Activated CD4-positive, alpha-beta memory T cell treated with anti-CD3 and anti-CD28 coated beads for 36 hours (primary cell): ENCODE results near the gene IFFO2. TPM values are rescaled to one million over a fixed set of nuclear protein-coding genes. Genes with fewer than 3 reads are reported as not detected.

Source experiments
- CTCF ChIA-PET: fragments of 350-600 bp; sonication (Branson Sonifier 250); formaldehyde crosslinking; loops from one replicate; lab custom pipeline; 2021; ENCODE audit warnings: antibody characterized with exemption, inconsistent platforms; lab: Charles Lee
- POLR2A ChIA-PET: fragments of 350-600 bp; sonication (Branson Sonifier 250); formaldehyde crosslinking; loops from one replicate; lab custom pipeline; 2021; ENCODE audit warnings: antibody characterized with exemption; lab: Charles Lee
- DNase-seq: peaks from one replicate; pipeline ENCODE4 v3.0.0-alpha.2; 2020
- H3K27ac Mint-ChIP-seq: one replicate; pipeline ENCODE4 v1.8.0; 2021; ENCODE audit warnings: mixed read lengths
- H3K27me3 Mint-ChIP-seq: one replicate; pipeline ENCODE4 v1.8.0; 2021; ENCODE audit warnings: mixed read lengths
- H3K36me3 Mint-ChIP-seq: one replicate; pipeline ENCODE4 v1.8.0; 2021; ENCODE audit warnings: mixed read lengths
- H3K4me1 Mint-ChIP-seq: one replicate; pipeline ENCODE4 v1.8.0; 2021; ENCODE audit warnings: low read depth, mixed read lengths
- H3K4me3 Mint-ChIP-seq: one replicate; pipeline ENCODE4 v1.8.0; 2021; ENCODE audit warnings: mild to moderate bottlenecking, mixed read lengths
- H3K9me3 Mint-ChIP-seq: one replicate; pipeline ENCODE4 v1.8.0; 2021; ENCODE audit warnings: mixed read lengths
- intact Hi-C: fragments of 100-400 bp; cut with micrococcal nuclease; formaldehyde crosslinking; loops from one replicate; pipeline ENCODE4 v1.15.1; 2023
- total RNA-seq, 2 experiments: library from RNA; stranded (reverse); gene quantifications; one replicate each; pipeline ENCODE4 v1.2.3, GENCODE V29; 2021

Gene IFFO2
- 10 to 100 TPM; 40.4 to 42.0 TPM for total RNA-seq

DNA sequence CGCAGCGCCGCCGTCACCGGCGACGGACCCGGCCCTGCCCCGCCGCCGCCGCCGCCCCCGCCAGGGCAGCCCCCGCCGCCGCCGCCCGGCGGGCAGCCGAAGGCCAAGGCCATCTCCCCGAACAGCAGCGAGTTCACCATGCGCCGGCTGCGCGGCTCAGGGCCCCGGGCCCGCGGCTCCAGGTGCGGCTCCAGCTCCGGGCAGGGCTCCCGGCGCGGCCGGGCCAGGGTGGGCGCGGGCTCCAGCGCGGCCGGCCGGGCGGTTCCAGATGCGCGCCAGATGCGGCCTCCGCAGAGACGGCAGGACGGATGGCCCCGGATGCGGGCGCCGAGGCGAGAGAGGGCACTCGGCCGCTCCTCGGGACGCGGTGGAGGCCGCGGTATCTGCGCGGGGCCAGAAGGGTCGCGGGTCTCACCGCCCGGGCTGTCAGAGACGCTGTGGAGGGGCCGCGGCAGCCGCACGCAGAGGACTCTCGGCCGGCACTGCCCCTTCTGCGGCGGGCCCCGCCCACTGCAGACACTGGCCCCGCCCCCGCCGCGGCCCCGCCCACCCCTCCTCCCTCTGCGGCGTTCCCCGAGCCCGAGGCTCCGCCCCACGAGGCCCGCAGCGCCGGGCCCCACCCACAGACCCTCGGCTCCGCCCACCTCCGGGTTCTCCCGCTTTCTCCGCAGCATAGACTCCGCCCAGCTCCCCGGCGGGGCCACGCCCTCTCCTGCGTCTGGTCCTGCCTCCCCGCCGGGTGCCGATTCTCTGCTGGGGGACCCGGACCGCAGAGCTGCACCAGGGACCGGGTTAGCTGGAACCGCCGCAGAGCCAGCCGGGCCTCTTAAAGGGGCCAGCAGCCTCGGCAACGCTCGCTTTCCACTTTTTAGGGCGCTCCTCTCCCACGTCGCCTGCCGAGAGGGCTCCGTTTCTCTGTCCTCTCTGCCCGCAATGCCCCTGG lies at the start of gene IFFO2:
Gene IFFO2 (minus strand): TSS at position 484 of the 943 bp plus-strand sequence. CDS start 344 bp downstream, at position 140.
- CTCF ChIA-PET = interaction anchor here (0.6 to 6.9 kb wide), 11 partner anchors 9 to 119 kb away, joined by 3 to 55 read pairs (median 4); no protein-coding TSS in a partner anchor
- Mint-ChIP-seq H3K9me3 (no peaks in the 10 kb centered on the region), H3K27me3 (peaks cover 2% of the 10 kb centered on the region), H3K4me3 (peak within 1 kb of the TSS; percentile 84), H3K36me3 (peaks cover 29% of the 10 kb centered on the region), H3K4me1 (peaks cover 45% of the 10 kb centered on the region), H3K27ac (peak within 1 kb of the TSS; percentile 71)
- POLR2A ChIA-PET = interaction anchor here (0.6 to 9.3 kb wide), 11 partner anchors 8 to 58 kb away, joined by 3 to 225 read pairs (median 3); partner anchors contain the start of gene ALDH4A1
- peak; percentile 98 for DNase-seq
- intact Hi-C loops = loop anchor here (10.0 kb wide), 1 partner anchor 528 kb away; the partner anchor contains the start of gene CAPZB

DNA sequence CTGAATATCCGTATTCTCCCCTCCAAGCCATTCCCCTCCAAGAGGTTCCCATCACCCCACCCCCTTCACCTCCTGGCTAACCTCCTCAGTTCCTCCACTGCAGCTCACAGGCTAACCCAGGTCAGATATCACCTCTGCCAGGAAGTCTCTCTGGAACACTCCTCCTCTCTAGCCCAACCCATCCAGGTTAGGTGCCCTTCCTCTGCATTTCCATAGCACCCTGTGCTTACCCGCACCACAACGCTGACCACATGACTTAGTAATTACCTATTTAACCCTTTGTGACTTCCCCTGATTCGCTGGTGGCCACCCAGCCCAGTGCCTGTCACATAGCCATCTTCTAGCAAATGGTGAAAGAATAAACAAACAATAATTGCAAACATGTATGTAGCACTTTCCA lies 49.5 kb upstream of the IFFO2 start:
- peaks cover 14% of the 10 kb centered on the region for H3K9me3 Mint-ChIP-seq
- ChIA-PET POLR2A (no interaction called here), CTCF (no interaction called here)
- H3K4me1 Mint-ChIP-seq = peaks cover 45% of the 10 kb centered on the region
- peaks cover 10% of the 10 kb centered on the region for H3K36me3 Mint-ChIP-seq
- peaks cover 5% of the 10 kb centered on the region for H3K27me3 Mint-ChIP-seq
- intact Hi-C loops = no loop called here
- no peak overlapping the region for H3K27ac Mint-ChIP-seq
- no peak overlapping the region for H3K4me3 Mint-ChIP-seq
- no peak for DNase-seq

- POLR2A ChIA-PET = no interaction called here
- H3K27ac Mint-ChIP-seq = peak overlapping the region; percentile 90
- H3K36me3 Mint-ChIP-seq = peaks cover 22% of the 10 kb centered on the region
- H3K27me3 Mint-ChIP-seq = peaks cover 5% of the 10 kb centered on the region
- H3K4me3 Mint-ChIP-seq = peak overlapping the region; percentile 13
- DNase-seq = peak; percentile 54
- H3K9me3 Mint-ChIP-seq = peaks cover 32% of the 10 kb centered on the region
- CTCF ChIA-PET = interaction anchor here (1.3 kb wide), 1 partner anchor 119 kb away, joined by 3 read pairs; no protein-coding TSS in a partner anchor
- intact Hi-C loops = loop anchor here (1.0 kb wide), 1 partner anchor 8 kb away; no protein-coding TSS in a partner anchor
- H3K4me1 Mint-ChIP-seq = peaks cover 27% of the 10 kb centered on the region
These were observed 47.2 kb upstream of the IFFO2 start for GRCh38 chr1:19003371-19004290.

GRCh38 chr1:19000065-19000464 lies 43.6 kb upstream of the IFFO2 start:
- no peak for DNase-seq
- Mint-ChIP-seq H3K9me3 (peaks cover 32% of the 10 kb centered on the region), H3K27ac (no peak overlapping the region), H3K4me1 (peaks cover 36% of the 10 kb centered on the region), H3K4me3 (no peak overlapping the region), H3K36me3 (peaks cover 22% of the 10 kb centered on the region), H3K27me3 (peaks cover 6% of the 10 kb centered on the region)
- CTCF ChIA-PET = no interaction called here
- intact Hi-C loops = no loop called here
- POLR2A ChIA-PET = no interaction called here

DNA sequence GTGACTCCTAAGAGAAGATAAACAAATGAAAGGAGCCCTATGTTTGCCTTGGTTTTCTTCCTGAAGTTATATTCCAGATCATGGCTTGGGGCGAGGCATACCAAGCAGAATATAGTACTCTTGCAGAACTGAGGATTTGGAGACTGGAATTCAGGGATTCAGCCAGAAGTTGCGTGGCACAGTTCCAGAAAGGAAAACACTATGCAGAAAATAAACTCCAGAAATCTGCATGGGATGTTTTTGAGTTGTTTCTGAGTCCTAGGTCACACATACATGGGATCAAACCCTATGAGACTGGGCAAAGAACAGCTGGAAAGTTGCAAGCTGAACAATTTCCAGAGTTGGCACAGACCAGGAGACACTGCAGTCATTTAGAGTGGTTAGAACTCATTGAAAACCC lies 42.9 kb upstream of the IFFO2 start:
- intact Hi-C loops = no loop called here
- DNase-seq = no peak
- POLR2A ChIA-PET = no interaction called here

GRCh38 chr1:18998016-18998724 lies 41.7 kb upstream of the IFFO2 start:
- Mint-ChIP-seq H3K36me3 (peaks cover 22% of the 10 kb centered on the region), H3K4me1 (peaks cover 27% of the 10 kb centered on the region), H3K27me3 (peaks cover 6% of the 10 kb centered on the region), H3K9me3 (peaks cover 32% of the 10 kb centered on the region), H3K27ac (no peak overlapping the region), H3K4me3 (no peak overlapping the region)
- POLR2A ChIA-PET = no interaction called here
- DNase-seq = no peak
- intact Hi-C loops = no loop called here
- CTCF ChIA-PET = interaction anchor here (0.6 to 1.0 kb wide), 3 partner anchors 86 to 295 kb away, joined by 3 to 4 read pairs (median 3); no protein-coding TSS in a partner anchor

More for the DNA sequence above, 42.9 kb upstream of the IFFO2 start:
- Mint-ChIP-seq H3K4me3 (no peak overlapping the region), H3K27me3 (peaks cover 6% of the 10 kb centered on the region), H3K27ac (no peak overlapping the region), H3K9me3 (peaks cover 32% of the 10 kb centered on the region), H3K36me3 (peaks cover 22% of the 10 kb centered on the region), H3K4me1 (peaks cover 36% of the 10 kb centered on the region)
- CTCF ChIA-PET = no interaction called here

GRCh38 chr1:18997508-18997907 lies 41.0 kb upstream of the IFFO2 start:
- H3K36me3 Mint-ChIP-seq = peaks cover 22% of the 10 kb centered on the region
- POLR2A ChIA-PET = no interaction called here
- peaks cover 32% of the 10 kb centered on the region for H3K9me3 Mint-ChIP-seq
- H3K27me3 Mint-ChIP-seq = peaks cover 6% of the 10 kb centered on the region
- CTCF ChIA-PET = interaction anchor here (0.9 kb wide), 1 partner anchor 91 kb away, joined by 3 read pairs; no protein-coding TSS in a partner anchor
- DNase-seq = no peak
- H3K27ac Mint-ChIP-seq = no peak overlapping the region
- no peak overlapping the region for H3K4me3 Mint-ChIP-seq
- H3K4me1 Mint-ChIP-seq = peaks cover 23% of the 10 kb centered on the region
- intact Hi-C loops = no loop called here

- H3K4me3 Mint-ChIP-seq = no peak overlapping the region
- peaks cover 25% of the 10 kb centered on the region for H3K9me3 Mint-ChIP-seq
- ChIA-PET CTCF (no interaction called here), POLR2A (no interaction called here)
- intact Hi-C loops = no loop called here
- H3K4me1 Mint-ChIP-seq = peaks cover 24% of the 10 kb centered on the region
- DNase-seq = peak; percentile 19
- no peak overlapping the region for H3K27ac Mint-ChIP-seq
- H3K36me3 Mint-ChIP-seq = peaks cover 18% of the 10 kb centered on the region
- peaks cover 6% of the 10 kb centered on the region for H3K27me3 Mint-ChIP-seq
These were observed 40.2 kb upstream of the IFFO2 start for GRCh38 chr1:18996548-18997177.

- H3K27ac Mint-ChIP-seq = no peak overlapping the region
- DNase-seq = no peak
- H3K4me1 Mint-ChIP-seq = peaks cover 17% of the 10 kb centered on the region
- ChIA-PET CTCF (no interaction called here), POLR2A (no interaction called here)
- H3K4me3 Mint-ChIP-seq = no peak overlapping the region
- peaks cover 1% of the 10 kb centered on the region for H3K36me3 Mint-ChIP-seq
- peaks cover 6% of the 10 kb centered on the region for H3K27me3 Mint-ChIP-seq
- peaks cover 4% of the 10 kb centered on the region for H3K9me3 Mint-ChIP-seq
- intact Hi-C loops = no loop called here
These were observed 37.9 kb upstream of the IFFO2 start for GRCh38 chr1:18994381-18994780.

DNA sequence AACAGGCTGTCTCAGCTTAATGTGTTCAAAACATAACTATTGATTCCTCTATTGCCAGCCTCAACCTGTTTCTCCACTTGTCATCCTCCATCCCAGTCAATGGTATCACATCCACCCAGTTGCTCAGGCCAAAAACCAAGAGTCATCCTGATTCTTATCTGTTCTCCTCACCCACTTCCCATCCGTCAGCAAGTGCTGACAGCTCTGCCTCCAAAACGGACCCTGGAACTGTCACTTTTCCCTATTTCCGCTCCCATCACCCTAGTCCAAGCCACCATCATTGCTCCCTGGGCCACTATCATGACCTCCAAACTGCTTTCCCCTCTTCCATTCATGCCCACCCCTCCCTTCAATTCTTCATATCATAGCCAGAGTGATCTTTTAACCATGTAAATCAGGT lies 36.2 kb upstream of the IFFO2 start:
- H3K4me3 Mint-ChIP-seq = no peak overlapping the region
- ChIA-PET CTCF (no interaction called here), POLR2A (no interaction called here)
- DNase-seq = no peak
- no peak overlapping the region for H3K27ac Mint-ChIP-seq
- H3K9me3 Mint-ChIP-seq = no peaks in the 10 kb centered on the region
- intact Hi-C loops = no loop called here
- peaks cover 6% of the 10 kb centered on the region for H3K27me3 Mint-ChIP-seq
- peaks cover 17% of the 10 kb centered on the region for H3K4me1 Mint-ChIP-seq
- H3K36me3 Mint-ChIP-seq = no peaks in the 10 kb centered on the region

- POLR2A ChIA-PET = no interaction called here
- H3K27ac Mint-ChIP-seq = no peak overlapping the region
- no peak overlapping the region for H3K4me3 Mint-ChIP-seq
- no peak for DNase-seq
- H3K9me3 Mint-ChIP-seq = no peaks in the 10 kb centered on the region
- H3K27me3 Mint-ChIP-seq = peaks cover 5% of the 10 kb centered on the region
- intact Hi-C loops = no loop called here
- CTCF ChIA-PET = interaction anchor here (1.0 kb wide), 1 partner anchor 78 kb away, joined by 3 read pairs; no protein-coding TSS in a partner anchor
- H3K36me3 Mint-ChIP-seq = no peaks in the 10 kb centered on the region
- peaks cover 11% of the 10 kb centered on the region for H3K4me1 Mint-ChIP-seq
These were observed 35.1 kb upstream of the IFFO2 start for GRCh38 chr1:18991585-18991984.
